PC-3 (cell line): Measurements from ENCODE around the gene ITGA1.

Source experiments
- EZH2phosphoT487 ChIP-seq: fragments of 300-600 bp; sonication (generic); IDR thresholded peaks from 2 replicates; pipeline ENCODE4 v1.6.1; 2018; ENCODE audit warnings: mild to moderate bottlenecking, antibody characterized with exemption, low read length, borderline replicate concordance
- TF ChIP-seq, protein P1 (sequence below): fragments of 300-600 bp; sonication (generic); conservative IDR thresholded peaks from 2 replicates; pipeline ENCODE4 v1.5.1; 2017; ENCODE audit warnings: antibody characterized with exemption, low read depth, mild to moderate bottlenecking, low read length

DNA sequence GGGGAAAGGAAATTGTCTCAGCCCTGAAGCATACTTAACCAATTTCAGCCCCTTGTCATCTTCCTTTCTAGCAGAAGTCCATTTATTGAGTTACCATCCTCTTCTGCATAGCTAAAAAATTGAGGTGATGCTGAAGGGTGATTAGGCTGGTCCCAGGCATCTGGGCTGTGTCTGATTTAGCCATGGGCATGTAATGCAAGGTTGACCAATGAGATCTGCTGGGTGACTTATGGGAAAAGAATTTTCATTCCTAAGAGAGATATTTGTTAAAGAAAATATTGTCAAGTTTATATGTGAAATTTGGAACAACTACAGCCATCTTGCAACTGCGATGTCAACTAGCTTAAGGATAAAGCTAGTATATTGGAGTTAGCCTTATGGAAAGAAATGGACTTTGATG is 206.6 kb downstream of the ITGA1 start:
- TF ChIP-seq, protein P1, sequence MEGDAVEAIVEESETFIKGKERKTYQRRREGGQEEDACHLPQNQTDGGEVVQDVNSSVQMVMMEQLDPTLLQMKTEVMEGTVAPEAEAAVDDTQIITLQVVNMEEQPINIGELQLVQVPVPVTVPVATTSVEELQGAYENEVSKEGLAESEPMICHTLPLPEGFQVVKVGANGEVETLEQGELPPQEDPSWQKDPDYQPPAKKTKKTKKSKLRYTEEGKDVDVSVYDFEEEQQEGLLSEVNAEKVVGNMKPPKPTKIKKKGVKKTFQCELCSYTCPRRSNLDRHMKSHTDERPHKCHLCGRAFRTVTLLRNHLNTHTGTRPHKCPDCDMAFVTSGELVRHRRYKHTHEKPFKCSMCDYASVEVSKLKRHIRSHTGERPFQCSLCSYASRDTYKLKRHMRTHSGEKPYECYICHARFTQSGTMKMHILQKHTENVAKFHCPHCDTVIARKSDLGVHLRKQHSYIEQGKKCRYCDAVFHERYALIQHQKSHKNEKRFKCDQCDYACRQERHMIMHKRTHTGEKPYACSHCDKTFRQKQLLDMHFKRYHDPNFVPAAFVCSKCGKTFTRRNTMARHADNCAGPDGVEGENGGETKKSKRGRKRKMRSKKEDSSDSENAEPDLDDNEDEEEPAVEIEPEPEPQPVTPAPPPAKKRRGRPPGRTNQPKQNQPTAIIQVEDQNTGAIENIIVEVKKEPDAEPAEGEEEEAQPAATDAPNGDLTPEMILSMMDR = no peak
- TF ChIP-seq EZH2phosphoT487 = no peak
